Measurements from ENCODE around the gene DGKK.

GRCh38 chrX:50403903-50404302 lies 66.7 kb downstream of the DGKK start:
- no peak for TF ChIP-seq CTCF (IDR thresholded peaks at IDR 0.05)
- TF ChIP-seq POLR2A (IDR thresholded peaks at IDR 0.05): no peak
